Neural crest cell (in vitro differentiated cells): ENCODE results near the gene CXXC5. TPM values are rescaled to one million over a fixed set of nuclear protein-coding genes. Genes with fewer than 3 reads are reported as not detected.
A peak's percentile ranks its signal among the peaks of the same experiment; 100 is the strongest.

Source experiments
- DNase-seq: peaks from one replicate; pipeline ENCODE4 v3.0.0; 2021; ENCODE audit warnings: low read depth, mixed read lengths, low spot score
- H3K27ac Mint-ChIP-seq: one replicate; pipeline ENCODE4 v1.8.0; 2021; ENCODE audit warnings: mild to moderate bottlenecking, mixed read lengths; ENCODE audit not compliant: unreplicated experiment
- H3K27me3 Mint-ChIP-seq: 2 replicates; pipeline ENCODE4 v1.8.0; 2021; ENCODE audit warnings: low read depth, mild to moderate bottlenecking, mixed read lengths
- H3K36me3 Mint-ChIP-seq: 2 replicates; pipeline ENCODE4 v1.8.0; 2021; ENCODE audit warnings: low read depth, mild to moderate bottlenecking, mixed read lengths
- H3K4me1 Mint-ChIP-seq: 2 replicates; pipeline ENCODE4 v1.8.0; 2021; ENCODE audit warnings: mixed read lengths
- H3K4me3 Mint-ChIP-seq: one replicate; pipeline ENCODE4 v1.8.0; 2021; ENCODE audit warnings: mild to moderate bottlenecking, mixed read lengths
- H3K9me3 Mint-ChIP-seq: 2 replicates; pipeline ENCODE4 v1.8.0; 2021; ENCODE audit warnings: mixed read lengths
- CTCF ChIP-seq: fragments of 200-600 bp; sonication (generic); conservative IDR thresholded peaks from 2 replicates; pipeline ENCODE4 v1.5.0; 2021; ENCODE audit warnings: antibody characterized with exemption, mild to moderate bottlenecking
- total RNA-seq: library from RNA; stranded (reverse); gene quantifications from 2 replicates; pipeline ENCODE4 v1.2.1, GENCODE V29; 2021

The CXXC5 gene
- total RNA-seq, 1 donor from 2014 or later = 30.4 TPM

- Mint-ChIP-seq H3K9me3 (no peaks in the 10 kb centered on the region), H3K27ac (peak overlapping the region; percentile 81), H3K4me3 (peak overlapping the region; percentile 29), H3K27me3 (no peaks in the 10 kb centered on the region), H3K36me3 (peaks cover 3% of the 10 kb centered on the region), H3K4me1 (peaks cover 61% of the 10 kb centered on the region)
- no peak for TF ChIP-seq CTCF
- no peak for DNase-seq
Observed at GRCh38 chr5:139685886-139686285, 37.7 kb downstream of the CXXC5 start.

- H3K9me3 Mint-ChIP-seq = no peaks in the 10 kb centered on the region
- no peak overlapping the region for H3K4me3 Mint-ChIP-seq
- no peak for TF ChIP-seq CTCF
- H3K27me3 Mint-ChIP-seq = no peaks in the 10 kb centered on the region
- peaks cover 3% of the 10 kb centered on the region for H3K36me3 Mint-ChIP-seq
- no peak for DNase-seq
- H3K27ac Mint-ChIP-seq = peak overlapping the region; percentile 81
- H3K4me1 Mint-ChIP-seq = peaks cover 65% of the 10 kb centered on the region
Observed at GRCh38 chr5:139686356-139686705, 38.2 kb downstream of the CXXC5 start.

GRCh38 chr5:139686706-139687441 is 38.7 kb downstream of the CXXC5 start:
- Mint-ChIP-seq H3K36me3 (peaks cover 3% of the 10 kb centered on the region), H3K27ac (peak overlapping the region; percentile 81), H3K4me1 (peaks cover 71% of the 10 kb centered on the region), H3K27me3 (no peaks in the 10 kb centered on the region), H3K9me3 (no peaks in the 10 kb centered on the region), H3K4me3 (peak overlapping the region; percentile 62)
- DNase-seq = no peak
- no peak for TF ChIP-seq CTCF

GRCh38 chr5:139687656-139688055 is 39.5 kb downstream of the CXXC5 start:
- Mint-ChIP-seq H3K4me3 (no peak overlapping the region), H3K36me3 (no peaks in the 10 kb centered on the region), H3K9me3 (no peaks in the 10 kb centered on the region), H3K27ac (no peak overlapping the region), H3K4me1 (peaks cover 72% of the 10 kb centered on the region), H3K27me3 (no peaks in the 10 kb centered on the region)
- no peak for TF ChIP-seq CTCF
- DNase-seq = no peak

GRCh38 chr5:139688088-139688702 is 40.0 kb downstream of the CXXC5 start:
- DNase-seq = no peak
- Mint-ChIP-seq H3K36me3 (no peaks in the 10 kb centered on the region), H3K27me3 (no peaks in the 10 kb centered on the region), H3K4me3 (no peak overlapping the region), H3K4me1 (peaks cover 72% of the 10 kb centered on the region), H3K9me3 (no peaks in the 10 kb centered on the region), H3K27ac (no peak overlapping the region)
- no peak for TF ChIP-seq CTCF
